IMR-90 (cell line): ENCODE data around the gene CCDC136. TPM values are rescaled to one million over a fixed set of nuclear protein-coding genes. Genes with fewer than 3 reads are reported as not detected.

Source experiments
- ATAC-seq: fragments of 200-7000 bp; cut with Tn5 transposase; 2 replicates; pipeline ENCODE4 v1.9.1; 2020; ENCODE audit warnings: low read depth, mild to moderate bottlenecking, moderate library complexity
- BruUV-seq: library from RNA; stranded (reverse); fragments of 400-500 nt; replicated peaks from 2 replicates; lab custom pipeline; 2021; lab: Mats Ljungman, UMichigan
- CTCF ChIA-PET: fragments of 300-600 bp; formaldehyde crosslinking; extraction: SDS; loops from one replicate; lab custom pipeline; 2021; ENCODE audit warnings: antibody characterized with exemption; lab: Yijun Ruan, JAX
- POLR2A ChIA-PET: fragments of 300-600 bp; sonication (Branson Sonifier 250); formaldehyde crosslinking; loops from one replicate; lab custom pipeline; 2022; ENCODE audit warnings: antibody characterized with exemption; ENCODE audit not compliant: unreplicated experiment; lab: Charles Lee
- DNase-seq: peaks from one replicate; pipeline ENCODE4 v3.0.0; 2013
- H2AFZ ChIP-seq: replicated peaks from 2 replicates; pipeline ENCODE3; 2013; ENCODE audit warnings: low read length, mild to moderate bottlenecking; ENCODE audit not compliant: poor library complexity
- H2AK5ac ChIP-seq: 2 replicates; pipeline ENCODE4 v1.6.1; 2013; ENCODE audit warnings: low read depth, low read length, inconsistent platforms
- H2AK9ac ChIP-seq: replicated peaks from 2 replicates; pipeline ENCODE3; 2013; ENCODE audit warnings: mild to moderate bottlenecking, low read depth, low read length, moderate library complexity; ENCODE audit not compliant: poor library complexity
- H2BK120ac ChIP-seq: 2 replicates; pipeline ENCODE4 v1.6.1; 2013; ENCODE audit warnings: low read depth, low read length, inconsistent platforms
- H2BK15ac ChIP-seq: 3 replicates; pipeline ENCODE4 v1.6.1; 2013; ENCODE audit warnings: low read depth, low read length, inconsistent platforms
- H2BK20ac ChIP-seq: 2 replicates; pipeline ENCODE4 v1.6.1; 2013; ENCODE audit warnings: low read depth, mild to moderate bottlenecking, inconsistent platforms, low read length, moderate library complexity
- H2BK5ac ChIP-seq: 2 replicates; pipeline ENCODE4 v1.6.1; 2013; ENCODE audit warnings: mild to moderate bottlenecking, low read depth, low read length, inconsistent platforms; ENCODE audit not compliant: poor library complexity, severe bottlenecking
- H3K14ac ChIP-seq: replicated peaks from 2 replicates; pipeline ENCODE4 v1.6.1; 2013; ENCODE audit warnings: low read depth, low read length, inconsistent platforms
- H3K18ac ChIP-seq: 2 replicates; pipeline ENCODE4 v1.6.1; 2013; ENCODE audit warnings: low read depth, low read length, control low read depth
- H3K23ac ChIP-seq: 2 replicates; pipeline ENCODE4 v1.6.1; 2013; ENCODE audit warnings: low read depth, low read length, inconsistent platforms
- H3K27ac ChIP-seq: 2 replicates; pipeline ENCODE4 v1.5.1; 2013; ENCODE audit warnings: mild to moderate bottlenecking, control low read depth, low read length; ENCODE audit not compliant: insufficient read depth
- H3K27me3 ChIP-seq: 2 replicates; pipeline ENCODE4 v1.6.1; 2013; ENCODE audit warnings: low read length; ENCODE audit not compliant: control insufficient read depth, insufficient read depth
- H3K36me3 ChIP-seq: 2 replicates; pipeline ENCODE4 v1.6.1; 2013; ENCODE audit warnings: low read length, mixed read lengths; ENCODE audit not compliant: control insufficient read depth, insufficient read depth
- H3K4ac ChIP-seq: 2 replicates; pipeline ENCODE4 v1.6.1; 2013; ENCODE audit warnings: low read depth, low read length, inconsistent platforms
- H3K4me1 ChIP-seq: 2 replicates; pipeline ENCODE4 v1.6.1; 2013; ENCODE audit warnings: low read length, mixed read lengths; ENCODE audit not compliant: control insufficient read depth, insufficient read depth
- H3K4me2 ChIP-seq: 2 replicates; pipeline ENCODE4 v1.6.1; 2013; ENCODE audit warnings: low read depth, mild to moderate bottlenecking, control low read depth, low read length, moderate library complexity
- H3K4me3 ChIP-seq: 2 replicates; pipeline ENCODE4 v1.5.1; 2013; ENCODE audit warnings: low read depth, mild to moderate bottlenecking, control low read depth, low read length, moderate library complexity; ENCODE audit not compliant: insufficient read depth
- H3K56ac ChIP-seq: 2 replicates; pipeline ENCODE4 v1.6.1; 2013; ENCODE audit warnings: low read length, inconsistent platforms; ENCODE audit not compliant: insufficient read depth; ENCODE audit errors: extremely low read depth
- H3K79me1 ChIP-seq, 2 experiments: 2 replicates each; pipeline ENCODE4 v1.6.1; 2013; ENCODE audit warnings: low read length in 2 of 2, inconsistent platforms in 1 of 2, low read depth in 1 of 2
- H3K9ac ChIP-seq: 2 replicates; pipeline ENCODE4 v1.6.1; 2013; ENCODE audit warnings: low read depth, low read length, control low read depth
- H3K9me1 ChIP-seq: 2 replicates; pipeline ENCODE4 v1.6.1; 2013; ENCODE audit warnings: low read length, inconsistent platforms; ENCODE audit not compliant: insufficient read depth
- H3K9me3 ChIP-seq: 2 replicates; pipeline ENCODE4 v1.6.1; 2013; ENCODE audit warnings: low read length; ENCODE audit not compliant: control insufficient read depth, insufficient read depth
- H4K20me1 ChIP-seq: 2 replicates; pipeline ENCODE4 v1.6.1; 2013; ENCODE audit warnings: low read length, inconsistent platforms; ENCODE audit not compliant: insufficient read depth
- H4K5ac ChIP-seq: 2 replicates; pipeline ENCODE4 v1.6.1; 2013; ENCODE audit warnings: mild to moderate bottlenecking, low read depth, low read length, control low read depth
- H4K8ac ChIP-seq, 2 experiments: 2 replicates each; pipeline ENCODE4 v1.6.1; 2013; ENCODE audit warnings: low read depth in 2 of 2, low read length in 2 of 2, control low read depth in 1 of 2, inconsistent platforms in 1 of 2
- H4K91ac ChIP-seq: 2 replicates; pipeline ENCODE4 v1.6.1; 2013; ENCODE audit warnings: low read depth, low read length, inconsistent platforms; ENCODE audit not compliant: insufficient read depth
- NFE2L2 ChIP-seq: fragments of 150-350 bp; IDR thresholded peaks from 2 replicates; pipeline ENCODE4 v1.6.1; 2016; ENCODE audit warnings: low read depth, mild to moderate bottlenecking, low read length
- WGBS, 2 experiments: methylation state at CpG; one replicate each; pipeline versions ENCODE4 v1.1.5 to v1.1.7; 2013; ENCODE audit warnings: missing lambda C conversion rate in 2 of 2; ENCODE audit not compliant: insufficient read length in 1 of 2; ENCODE audit errors: extremely low coverage in 2 of 2; 5-methylcytosine and 5-hydroxymethylcytosine counted together
- dilution Hi-C: fragments of 300-500 bp; cut with HindIII; formaldehyde crosslinking; loops from one replicate; pipeline ENCODE4 v1.14.3; 2018; ENCODE audit warnings: low sequenced_read_pairs; ENCODE audit not compliant: unreplicated experiment
- in situ Hi-C: fragments of 300-500 bp; cut with MboI; formaldehyde crosslinking; loops from 3 replicates; pipeline ENCODE4 v1.14.3; 2019; ENCODE audit warnings: low sequenced_read_pairs, inconsistent platforms, mixed read lengths
- intact Hi-C: fragments of 100-400 bp; cut with micrococcal nuclease; formaldehyde crosslinking; loops from 2 replicates; pipeline ENCODE4 v1.10.0; 2022
- polyA plus RNA-seq, 3 experiments: library from polyadenylated mRNA; depleted of rRNA; stranded (reverse); fragments of >200 nt; gene quantifications; 2 replicates each; pipeline ENCODE4 v1.2.3, GENCODE V29; 2012; ENCODE audit warnings: low replicate concordance in 1 of 3
- total RNA-seq: library from RNA; depleted of rRNA; stranded (reverse); fragments of >200 nt; gene quantifications from 2 replicates; pipeline ENCODE4 v1.2.3, GENCODE V29; 2012

CCDC136 gene
- total and polyA plus RNA-seq, 2 of the 4 experiments (the other 2 are of a cell fraction): 7.7 to 18.0 TPM

- Histone ChIP-seq H3K4me2 (no peak overlapping the region), H2AK5ac (no peak overlapping the region), H3K9ac (no peak overlapping the region), H2AK9ac (no peak overlapping the region), H3K4ac (no peak overlapping the region), H3K9me3 (no peaks in the 10 kb centered on the region), H3K79me1 (peaks cover 30 to 89% of the 10 kb centered on the region in 2 experiments), H4K20me1 (peaks cover 100% of the 10 kb centered on the region), H2BK120ac (no peak overlapping the region), H3K27me3 (no peaks in the 10 kb centered on the region), H3K36me3 (peaks cover 90% of the 10 kb centered on the region), H2BK5ac (peak overlapping the region; percentile 5), H3K27ac (no peak overlapping the region), H3K4me3 (no peak overlapping the region), H2BK20ac (no peak overlapping the region), H3K23ac (no peak overlapping the region), H3K56ac (no peak overlapping the region), H4K91ac (no peak overlapping the region), H4K5ac (no peak overlapping the region), H2AFZ (no peak overlapping the region), H3K18ac (no peak overlapping the region), H3K14ac (no peak overlapping the region), H3K9me1 (no peaks in the 10 kb centered on the region; the same call in 1 of the 2 replicates), H3K4me1 (peaks cover 14% of the 10 kb centered on the region), H4K8ac (no peak overlapping the region), H2BK15ac (no peak overlapping the region)
- dilution Hi-C loops: no loop called here
- ChIA-PET CTCF (no interaction called here), POLR2A (no interaction called here)
- ATAC-seq: no peak
- intact Hi-C loops: no loop called here
- in situ Hi-C loops: no loop called here
- no peak for DNase-seq
- 100% methylated on average over 2 of the region's 17 CpGs; no CpG with 5 or more reads in 1 of the 2 experiments for WGBS, 2 experiments
- BruUV-seq: no TSS peak
- TF ChIP-seq NFE2L2: no peak
Measured at GRCh38 chr7:128838981-128839731, 47.4 kb downstream of the CCDC136 start.
